Measurements from ENCODE around the gene PMM1.
"Not testable (repeated sequence)": the region's sequence is repeated elsewhere in the genome, so short reads cannot be mapped to it uniquely, and the experiment has no call there.

The PMM1 gene

DNA sequence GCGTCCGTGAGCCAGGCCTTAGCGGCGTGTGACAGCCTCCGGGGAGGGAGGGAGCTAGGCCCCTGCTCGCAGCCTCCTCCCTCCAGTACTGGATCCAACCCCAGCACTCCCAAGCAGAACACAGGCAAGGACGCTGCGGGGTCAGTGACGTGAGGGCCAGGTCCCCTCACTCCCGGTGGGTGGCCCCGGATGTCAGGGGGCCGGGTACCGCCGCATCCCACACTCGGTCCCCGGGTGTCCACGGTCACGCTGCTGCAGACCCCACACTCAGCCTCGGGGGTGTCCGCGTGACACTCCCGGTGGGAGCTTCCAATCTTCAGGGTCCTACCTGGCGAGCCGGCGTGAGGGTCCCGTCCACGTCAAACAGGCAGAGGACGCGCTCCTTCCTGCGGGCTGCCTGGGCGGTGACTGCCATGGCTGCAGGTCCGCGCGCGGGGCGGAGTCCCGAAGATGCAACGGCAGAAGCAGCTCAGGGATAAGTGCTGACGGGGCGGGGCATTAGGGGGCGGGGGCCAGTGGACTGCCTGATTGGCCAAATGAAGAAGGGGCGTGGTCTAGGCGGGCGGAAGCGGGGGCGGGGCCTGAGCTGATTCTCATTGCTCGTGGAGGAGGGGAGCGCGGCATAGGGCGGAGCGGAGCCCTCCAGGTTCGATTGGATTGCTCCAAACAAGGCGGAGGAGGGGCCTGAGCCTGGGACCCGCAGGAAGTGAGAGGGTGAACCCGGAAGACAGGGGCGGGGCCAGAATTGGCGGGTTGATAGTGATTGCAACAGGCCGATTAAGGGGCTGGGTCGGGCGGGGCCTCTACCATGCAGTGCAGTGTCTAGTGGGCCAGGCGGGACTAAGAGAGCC, at the start of gene PMM1:
PMM1 (minus strand) TSS at position 450 of the 851 bp plus-strand sequence; CDS start at position 415, 35 bp downstream.
- DNase-seq (ENCODE audit: low read depth), result peak; percentile 95

DNA sequence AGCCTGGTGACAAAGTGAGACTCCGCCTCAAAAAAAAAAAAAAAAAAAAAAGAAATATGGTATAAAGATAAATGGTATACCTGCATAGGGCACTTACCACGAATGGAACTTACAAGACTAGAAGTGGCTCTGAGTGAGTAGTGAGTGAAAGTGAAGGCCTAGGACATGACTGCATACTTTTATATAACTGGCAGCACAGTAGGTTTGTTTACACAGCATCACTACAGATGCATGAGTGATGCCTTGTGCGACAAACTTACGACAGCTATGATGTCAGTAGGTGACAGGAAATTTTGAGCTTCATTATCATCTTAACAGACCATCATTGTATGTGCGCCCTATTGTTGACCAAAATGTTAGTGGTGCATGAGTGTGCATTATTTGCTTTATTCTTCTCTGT, 49.1 kb upstream of the PMM1 start:
- no peak for DNase-seq (ENCODE audit: low read depth)

DNA sequence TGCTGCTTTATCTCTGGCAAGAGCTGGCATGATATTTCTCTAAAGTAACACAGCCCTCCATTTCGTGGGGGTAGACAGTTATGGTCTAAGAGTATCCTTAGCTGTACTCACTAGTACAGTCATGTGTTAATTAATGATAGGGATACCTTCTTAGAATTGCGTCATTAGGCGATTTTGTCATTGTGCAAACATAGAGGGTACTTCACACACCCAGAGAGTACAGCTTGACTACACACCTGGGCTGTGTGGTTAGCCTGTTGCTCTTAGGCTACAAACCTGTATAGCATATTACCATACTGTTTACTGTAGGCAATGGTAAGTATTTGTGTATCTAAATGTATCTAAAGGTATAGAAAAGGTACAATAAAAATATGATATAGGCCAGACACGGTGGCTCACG, 48.5 kb upstream of the PMM1 start:
- DNase-seq (ENCODE audit: low read depth), result no peak

DNA sequence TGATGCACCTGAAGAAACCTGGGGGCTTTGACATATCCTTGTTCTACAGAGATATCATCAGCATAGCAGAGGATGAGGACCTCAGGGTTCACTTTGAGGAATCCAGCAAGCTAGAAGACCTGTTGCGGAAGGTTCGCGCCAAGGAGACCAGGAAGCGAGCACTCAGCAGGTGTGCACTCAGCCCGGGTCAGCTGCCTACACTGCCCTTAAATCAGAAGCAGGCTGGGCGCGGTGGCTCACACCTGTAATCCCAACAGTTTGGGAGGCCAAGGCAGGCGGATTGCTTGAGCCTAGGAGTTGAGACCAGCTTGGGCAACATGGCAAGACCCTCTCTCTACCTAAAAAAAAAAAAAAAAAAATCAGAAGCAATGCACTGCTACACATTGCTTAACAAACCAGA, 48.0 kb upstream of the PMM1 start:
- not testable (repeated sequence) for DNase-seq (ENCODE audit: low read depth)

DNA sequence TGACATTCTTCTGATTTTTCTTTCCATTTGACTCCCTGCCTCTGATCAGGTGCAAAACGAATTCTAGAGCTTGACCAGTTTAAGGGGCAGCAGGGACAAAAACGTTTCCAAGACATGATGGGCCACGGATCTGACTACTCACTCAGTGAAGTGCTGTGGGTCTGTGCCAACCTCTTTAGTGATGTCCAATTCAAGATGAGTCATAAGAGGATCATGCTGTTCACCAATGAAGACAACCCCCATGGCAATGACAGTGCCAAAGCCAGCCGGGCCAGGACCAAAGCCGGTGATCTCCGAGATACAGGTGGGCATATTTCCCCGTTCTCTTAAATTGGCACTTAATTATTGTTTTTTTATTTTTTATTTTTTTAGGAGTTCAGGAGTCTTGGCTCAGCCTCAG, 46.8 kb upstream of the PMM1 start:
- DNase-seq (ENCODE audit: low read depth), result no peak

DNA sequence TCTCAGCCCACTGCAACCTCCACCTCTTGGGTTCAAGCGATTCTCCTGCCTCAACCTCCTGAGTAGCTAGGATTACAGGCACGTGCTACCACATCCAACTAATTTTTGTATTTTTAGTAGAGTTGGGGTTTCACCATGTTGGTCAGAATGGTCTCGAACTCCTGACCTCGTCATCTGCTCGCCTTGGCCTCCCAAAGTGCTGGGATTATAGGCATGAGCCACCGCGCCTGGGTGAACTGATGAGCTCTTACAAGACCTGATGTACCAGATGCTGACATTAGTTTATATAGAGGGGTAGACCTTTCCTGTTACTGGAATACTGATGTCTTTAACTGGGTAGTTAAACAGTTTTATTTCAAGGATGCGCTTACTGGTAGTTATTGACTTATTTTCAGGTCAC, 45.0 kb upstream of the PMM1 start:
- not testable (repeated sequence) for DNase-seq (ENCODE audit: low read depth)

DNA sequence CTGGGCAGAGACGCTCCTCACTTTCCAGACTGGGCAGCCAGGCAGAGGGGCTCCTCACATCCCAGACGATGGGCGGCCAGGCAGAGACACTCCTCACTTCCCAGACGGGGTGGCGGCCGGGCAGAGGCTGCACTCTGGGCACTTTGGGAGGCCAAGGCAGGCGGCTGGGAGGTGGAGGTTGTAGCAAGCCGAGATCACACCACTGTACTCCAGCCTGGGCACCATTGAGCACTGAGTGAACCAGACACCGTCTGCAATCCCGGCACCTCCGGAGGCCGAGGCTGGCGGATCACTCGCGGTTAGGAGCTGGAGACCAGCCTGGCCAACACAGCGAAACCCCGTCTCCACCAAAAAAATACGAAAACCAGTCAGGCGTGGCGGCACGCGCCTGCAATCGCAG, 42.0 kb upstream of the PMM1 start:
- not testable (repeated sequence) for DNase-seq (ENCODE audit: low read depth)

DNA sequence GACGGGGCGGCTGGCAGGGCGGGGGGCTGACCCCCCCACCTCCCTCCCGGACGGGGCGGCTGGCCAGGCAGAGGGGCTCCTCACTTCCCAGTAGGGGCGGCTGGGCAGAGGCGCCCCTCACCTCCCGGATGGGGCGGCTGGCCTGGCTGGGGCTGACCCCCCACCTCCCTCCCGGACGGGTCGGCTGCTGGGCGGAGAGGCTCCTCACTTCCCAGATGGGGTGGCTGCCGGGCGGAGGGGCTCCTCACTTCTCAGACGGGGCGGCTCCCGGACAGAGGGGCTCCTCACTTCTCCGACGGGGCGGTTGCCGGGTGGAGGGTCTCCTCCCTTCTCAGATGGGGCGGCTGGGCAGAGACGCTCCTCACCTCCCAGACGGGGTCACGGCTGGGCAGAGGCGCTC, 41.5 kb upstream of the PMM1 start:
- DNase-seq (ENCODE audit: low read depth), result not testable (repeated sequence)

DNA sequence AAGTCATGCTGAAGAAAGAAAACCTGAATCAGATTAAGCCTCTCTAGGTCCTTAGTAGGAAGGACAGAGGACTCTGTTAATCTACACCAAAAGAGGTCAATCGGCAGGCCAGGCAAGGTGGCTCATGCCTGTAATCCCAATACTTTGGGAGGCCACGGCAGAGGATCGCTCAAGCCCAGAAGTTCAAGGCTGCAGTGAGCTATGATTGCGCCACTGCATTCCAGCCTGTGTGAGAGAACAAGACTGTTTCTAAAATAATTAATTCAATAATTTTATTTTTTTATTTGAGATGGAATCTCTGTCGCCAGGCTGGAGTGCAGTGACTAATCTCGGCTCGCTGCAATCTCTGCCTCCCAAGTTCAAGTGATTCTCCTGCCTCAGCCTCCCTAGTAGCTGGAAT, 35.9 kb upstream of the PMM1 start:
- no peak for DNase-seq (ENCODE audit: low read depth)

DNA sequence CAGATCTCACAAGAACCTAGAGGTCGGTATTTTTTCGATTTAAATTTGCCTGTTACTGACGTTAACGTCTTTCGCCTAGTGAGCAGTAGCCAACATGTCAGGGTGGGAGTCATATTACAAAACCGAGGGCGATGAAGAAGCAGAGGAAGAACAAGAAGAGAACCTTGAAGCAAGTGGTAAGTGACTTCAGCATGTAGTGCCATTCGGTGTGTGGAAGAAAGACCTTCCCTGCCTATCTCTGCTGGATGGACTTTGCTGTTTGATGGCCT, 32.2 kb upstream of the PMM1 start:
- no peak for DNase-seq (ENCODE audit: low read depth)

DNA sequence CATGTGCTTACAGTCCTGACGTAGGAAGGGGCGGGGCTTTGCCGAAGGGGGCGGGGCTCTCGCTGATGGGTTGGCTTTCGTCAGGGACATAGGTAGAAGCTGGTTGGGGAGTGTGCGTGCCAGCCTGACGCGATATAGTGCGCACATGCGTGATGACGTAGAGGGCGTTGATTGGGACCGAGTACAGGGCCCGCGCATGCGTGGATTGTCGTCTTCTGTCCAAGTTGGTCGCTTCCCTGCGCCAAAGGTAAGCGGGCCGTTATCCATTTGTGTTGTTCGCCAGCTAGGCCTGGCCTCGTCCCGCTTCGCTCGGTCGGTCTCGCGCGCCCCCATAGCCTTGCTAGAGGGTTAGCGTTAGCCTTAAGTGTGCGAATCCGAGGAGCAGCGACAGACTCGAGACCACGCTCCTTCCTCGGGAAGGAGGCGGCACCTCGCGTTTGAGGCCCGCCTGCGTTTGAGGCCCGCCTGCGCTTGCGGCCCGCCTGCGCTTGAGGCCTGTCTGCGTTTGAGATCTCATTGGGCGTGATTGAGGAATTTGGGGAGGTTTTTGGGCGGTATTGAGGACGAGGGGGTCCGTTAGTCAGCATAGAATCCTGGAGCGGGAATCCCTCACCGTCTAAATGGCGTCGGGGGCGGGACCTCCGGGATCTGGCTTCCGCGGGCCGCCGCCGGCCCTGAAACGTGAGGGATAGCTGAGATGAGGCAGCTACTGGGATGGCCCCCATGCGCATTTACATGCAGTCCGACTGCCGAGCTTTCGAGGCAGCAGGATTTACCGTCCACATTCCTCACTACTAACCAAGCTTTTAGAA, 31.7 kb upstream of the PMM1 start, which contains the start of gene XRCC6:
XRCC6 (plus strand) TSS at position 197 of the 812 bp plus-strand sequence. CDS start 710 bp downstream, outside the sequence.
- DNase-seq (ENCODE audit: low read depth), result peak; percentile 93

DNA sequence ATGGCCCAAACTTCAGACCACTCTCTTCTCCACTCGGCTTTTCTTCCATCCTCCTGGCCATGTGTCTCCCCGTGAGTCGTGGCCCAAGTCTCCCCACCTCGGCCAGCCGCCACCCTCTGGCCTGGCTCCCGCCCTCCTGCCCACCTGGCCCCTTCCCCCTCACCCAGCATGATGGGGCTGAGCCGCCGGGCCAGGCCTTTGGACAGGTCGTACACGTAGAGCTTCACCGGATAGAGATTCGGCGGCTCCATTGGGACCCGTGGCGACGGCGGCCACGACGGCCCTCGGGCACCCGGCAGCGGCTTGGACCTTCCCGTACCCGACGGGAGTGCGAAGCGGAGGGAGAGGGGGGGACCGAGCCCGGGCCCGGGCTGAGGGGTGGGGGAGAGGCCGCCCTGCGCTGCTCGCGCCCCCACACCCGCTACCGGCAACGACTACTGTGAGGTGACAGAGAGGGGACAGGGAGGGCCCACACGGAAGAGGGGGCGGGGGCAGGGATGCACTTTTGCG, 31.0 kb upstream of the PMM1 start, which contains the start of gene DESI1:
DESI1 (minus strand) TSS at position 455 of the 510 bp plus-strand sequence; CDS start at position 251, 204 bp downstream.
- DNase-seq (ENCODE audit: low read depth), result no peak

DNA sequence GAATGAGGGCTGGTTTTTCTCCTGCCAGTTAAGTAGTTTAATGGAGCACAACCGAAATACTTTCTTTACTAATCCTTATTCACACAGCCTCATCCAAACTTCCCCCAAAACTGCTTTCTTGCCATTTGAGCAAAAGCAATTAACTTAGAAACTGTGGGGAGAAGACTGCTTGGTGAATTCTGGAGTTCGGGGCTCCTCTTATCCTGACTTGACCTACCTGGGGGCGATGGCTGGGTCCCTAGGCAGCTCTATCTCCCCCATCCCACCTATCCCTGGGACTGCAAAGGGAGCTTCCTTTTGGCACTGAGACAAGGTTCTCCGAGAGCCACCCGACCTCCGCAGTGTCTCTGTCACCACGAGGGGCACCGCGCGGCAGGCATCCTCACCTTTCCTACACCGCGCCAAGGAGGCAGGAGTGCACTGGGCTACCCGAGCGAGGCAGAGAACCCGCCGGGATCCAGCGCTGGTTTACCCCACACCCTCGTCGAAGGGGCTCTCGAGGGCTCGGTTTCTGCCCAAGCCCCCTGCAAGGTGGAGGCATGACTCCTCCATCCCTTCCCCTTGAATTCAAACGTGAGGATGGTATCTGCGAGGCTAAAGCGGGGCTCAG, 30.4 kb upstream of the PMM1 start:
- no peak for DNase-seq (ENCODE audit: low read depth)

DNA sequence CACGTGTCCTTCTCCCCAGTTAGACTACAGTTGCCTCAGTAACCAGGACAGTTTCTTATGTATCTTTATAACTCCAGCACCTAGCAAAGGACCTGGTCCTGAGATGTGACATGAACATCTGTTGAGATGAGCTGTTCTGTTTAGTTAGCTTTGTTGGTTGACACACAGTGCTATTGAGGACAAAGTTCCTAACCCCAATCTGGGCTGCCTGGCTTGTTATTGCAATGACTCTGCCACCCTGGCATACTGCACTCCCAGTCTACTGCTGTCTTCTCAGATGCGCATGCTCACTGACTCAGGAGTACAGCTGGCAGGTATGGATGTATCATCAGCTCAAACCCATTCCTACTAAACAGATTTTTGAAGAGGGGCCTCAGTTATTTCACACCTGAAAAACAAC, 23.8 kb upstream of the PMM1 start:
- no peak for DNase-seq (ENCODE audit: low read depth)

DNA sequence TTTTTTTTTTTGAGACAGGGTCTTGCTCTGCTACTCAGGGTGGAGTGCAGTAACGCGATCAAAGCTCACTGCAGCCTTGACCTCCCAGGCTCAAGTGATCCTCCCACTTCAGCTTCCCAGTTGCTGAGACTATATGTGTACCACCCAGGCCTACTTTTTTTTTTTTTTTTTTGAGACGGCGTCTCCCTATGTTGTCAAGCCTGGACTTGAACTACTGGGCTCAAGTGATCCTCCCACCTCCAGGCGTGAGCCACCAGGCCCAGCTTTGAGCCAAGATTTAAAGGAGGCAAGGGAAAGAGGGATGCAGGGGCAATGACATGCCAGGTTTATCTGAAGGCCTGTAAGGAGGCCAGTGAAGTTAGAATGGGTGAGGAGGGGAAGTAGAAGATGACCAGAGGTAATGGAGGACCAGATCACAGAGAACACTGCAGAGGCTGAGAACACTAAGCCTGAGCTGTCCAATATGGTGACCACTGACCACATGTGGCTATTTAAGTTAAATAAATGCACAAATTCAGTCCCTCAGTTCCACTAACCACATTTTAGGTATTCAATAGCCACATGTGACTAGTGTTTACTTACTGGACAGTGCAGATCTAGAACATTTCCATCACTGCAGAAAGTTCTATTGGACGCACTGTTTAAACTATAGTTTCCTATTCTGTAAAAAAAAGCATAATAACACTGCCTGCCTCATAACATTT, 23.1 kb upstream of the PMM1 start:
- DNase-seq (ENCODE audit: low read depth), result no peak

DNA sequence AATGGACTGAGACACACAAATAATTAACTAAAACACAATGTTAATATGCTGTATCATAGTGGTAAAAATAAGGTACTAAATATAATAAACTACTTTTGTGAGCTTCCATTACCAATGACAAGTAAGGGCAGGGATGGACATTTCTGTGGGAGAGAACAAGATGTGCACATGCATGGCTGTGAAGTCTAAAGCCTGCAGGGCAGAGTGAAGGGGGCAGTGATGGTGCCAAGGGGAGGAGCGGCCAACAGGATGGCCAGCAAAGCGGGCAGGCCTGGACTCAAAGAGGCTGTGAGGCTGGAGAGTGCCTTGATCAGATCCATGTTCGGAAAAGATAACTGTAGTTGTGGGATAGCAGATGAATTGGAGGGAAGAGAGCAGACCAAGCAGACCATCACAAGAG, 18.7 kb upstream of the PMM1 start:
- no peak for DNase-seq (ENCODE audit: low read depth)

DNA sequence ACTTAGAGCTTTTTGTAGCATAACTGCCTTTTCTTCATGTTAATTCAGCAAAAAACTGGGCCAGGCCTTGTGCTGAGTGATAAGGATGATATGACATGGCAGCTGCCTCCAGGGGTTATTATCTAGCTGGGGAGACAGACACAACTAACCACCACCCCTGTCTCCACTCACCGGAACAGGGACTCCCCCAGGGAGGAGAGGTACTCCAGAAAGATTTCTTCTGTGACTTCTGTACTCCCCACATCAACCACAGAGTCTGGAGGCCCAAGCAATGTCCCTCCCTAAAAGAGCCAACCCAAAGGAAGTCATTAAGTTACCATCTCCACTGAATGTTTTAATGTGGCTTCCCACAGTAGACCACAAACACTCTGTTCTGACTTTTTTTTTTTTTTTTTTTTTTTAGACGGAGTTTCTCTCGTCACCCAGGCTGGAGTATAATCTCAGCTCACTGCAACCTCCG, 14.3 kb upstream of the PMM1 start:
- DNase-seq (ENCODE audit: low read depth), result no peak

DNA sequence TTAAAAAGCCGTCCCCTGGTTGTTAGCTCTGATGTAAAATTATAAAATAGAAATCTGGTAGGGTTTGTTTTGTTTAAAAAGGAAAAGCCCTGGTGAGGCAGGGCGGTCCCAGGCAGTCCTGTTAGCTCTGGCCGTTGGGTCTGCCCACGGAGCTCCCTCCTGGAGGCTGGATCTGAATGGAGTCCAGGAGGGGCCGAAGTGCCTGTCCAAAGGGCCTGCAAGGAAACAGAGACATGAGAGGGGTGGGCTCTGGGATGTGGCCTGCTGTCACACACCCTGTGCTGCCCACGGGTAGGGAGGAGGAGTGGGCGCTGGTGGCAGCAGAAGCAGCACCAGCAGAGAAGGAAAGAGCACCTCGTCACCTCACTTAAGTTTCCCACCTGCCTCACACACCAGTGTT, 11.3 kb upstream of the PMM1 start:
- no peak for DNase-seq (ENCODE audit: low read depth)

DNA sequence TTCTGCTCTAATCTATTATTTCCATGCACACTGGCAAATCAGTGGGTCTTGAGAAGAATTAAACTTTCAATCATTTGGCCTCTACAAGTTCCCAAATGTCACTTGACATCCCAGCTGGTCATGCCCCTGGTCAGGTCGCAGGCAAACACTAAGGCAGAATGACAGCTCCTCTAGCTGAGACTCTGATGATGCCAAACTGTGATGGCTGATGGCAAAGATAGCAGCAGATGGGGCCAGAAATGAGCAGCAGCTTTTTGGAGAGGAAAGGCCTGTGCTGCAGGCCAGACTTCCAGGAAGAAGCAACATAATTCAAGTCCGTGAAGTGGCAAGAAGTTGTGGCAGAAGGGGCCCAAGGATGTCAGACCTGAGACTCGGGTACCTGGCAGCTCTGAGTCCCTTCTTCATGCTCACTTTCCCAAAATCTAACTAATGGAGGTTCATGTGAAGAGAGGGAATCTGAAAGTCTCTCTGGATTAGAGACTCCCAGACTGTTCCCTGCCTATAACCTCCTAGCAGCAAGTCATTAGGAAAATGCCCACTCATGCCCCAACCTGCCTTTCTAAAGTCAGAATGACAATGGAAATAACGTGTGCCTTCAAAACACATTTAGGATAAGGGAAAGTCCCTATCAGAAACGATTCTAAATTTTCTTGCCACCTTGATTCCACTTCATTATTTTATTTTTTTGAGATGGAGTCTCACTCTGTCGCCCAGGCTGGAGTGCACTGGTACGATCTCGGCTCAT, 9.4 kb upstream of the PMM1 start:
- no peak for DNase-seq (ENCODE audit: low read depth)

DNA sequence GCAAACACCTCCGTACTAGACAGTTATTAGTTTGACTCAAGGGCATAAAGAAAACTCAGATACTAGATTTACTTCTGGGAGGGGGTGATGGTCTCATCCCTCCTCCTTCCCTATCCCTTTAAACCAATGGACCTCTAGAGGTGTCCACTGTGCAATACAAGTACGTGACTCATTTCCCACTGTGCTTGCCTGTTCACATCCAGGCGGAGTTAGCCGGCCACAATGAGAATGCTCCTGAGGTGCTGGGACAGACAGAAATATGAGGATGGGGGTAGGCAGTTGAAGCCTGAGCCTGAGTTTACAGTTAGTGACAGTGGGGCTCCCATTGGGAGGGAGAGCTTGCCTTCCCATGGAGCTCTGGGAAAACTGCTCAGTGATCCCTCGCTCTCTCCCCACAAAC, 8.4 kb upstream of the PMM1 start:
- DNase-seq (ENCODE audit: low read depth), result no peak

DNA sequence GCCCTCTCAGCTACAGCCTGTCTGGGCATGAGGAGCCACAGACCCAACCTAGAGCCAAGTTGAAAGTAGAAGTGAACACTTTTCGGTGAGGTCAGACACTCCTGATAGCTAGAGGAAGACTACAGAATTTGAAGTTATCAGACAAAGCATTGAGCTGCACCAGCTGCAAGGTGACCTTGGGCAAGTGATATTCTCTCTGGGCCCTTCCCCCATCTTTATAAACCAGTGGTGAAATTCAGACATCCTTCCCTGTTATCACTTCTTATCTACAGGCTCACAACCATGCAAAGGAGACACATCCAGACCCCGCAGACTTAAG, 8.0 kb upstream of the PMM1 start:
- no peak for DNase-seq (ENCODE audit: low read depth)

Measured in GM04503 (cell line).